NCI-H2107 (cell line): ENCODE results near the gene CHD6.
"Not testable (repeated sequence)": the region's sequence is repeated elsewhere in the genome, so short reads cannot be mapped to it uniquely, and the experiment has no call there.

Experiments used
- DNase-seq: peaks from one replicate; lab custom pipeline; 2025; lab: John Stamatoyannopoulos, UW

The CHD6 gene

DNA sequence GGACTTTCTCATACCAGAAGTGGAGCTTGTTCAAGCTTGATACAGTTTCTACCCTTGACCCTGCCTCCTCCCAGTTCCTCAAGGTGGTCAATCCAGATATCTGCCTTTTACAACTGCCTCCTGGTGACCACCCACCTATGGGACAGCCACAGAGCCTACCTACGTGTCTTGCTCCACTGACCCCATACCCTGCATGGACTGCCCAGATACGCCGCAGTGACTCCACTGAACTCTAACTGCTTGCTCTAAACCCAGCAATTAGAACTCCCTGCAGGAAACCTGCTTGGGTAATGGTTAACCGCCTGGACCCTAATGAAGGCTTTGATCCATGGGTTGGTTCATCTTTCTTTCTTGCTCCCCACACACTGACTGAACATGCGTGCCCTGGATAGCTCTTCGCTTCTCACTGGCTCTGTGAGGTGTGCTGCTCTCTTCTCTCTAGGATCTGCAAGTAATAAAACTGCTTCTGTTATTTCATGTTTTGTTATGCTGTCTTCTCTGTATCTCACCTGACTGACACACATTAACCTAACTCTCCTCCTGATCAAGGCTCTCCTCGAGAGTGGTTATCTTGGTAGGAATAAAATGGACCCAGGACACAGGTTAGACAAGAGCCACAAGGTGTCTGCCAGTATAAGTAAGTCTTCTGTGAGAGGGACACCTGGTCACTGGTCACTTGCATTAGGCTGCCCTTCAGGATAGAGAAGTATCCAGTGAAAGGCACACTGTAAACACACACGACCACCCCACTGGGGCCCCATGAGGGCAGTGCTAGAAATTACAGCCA lies 79.2 kb downstream of the CHD6 start:
- no peak for DNase-seq

- no peak for DNase-seq
Measured at GRCh38 chr20:41537865-41538264, 80.3 kb downstream of the CHD6 start.

GRCh38 chr20:41535551-41535950 lies 82.6 kb downstream of the CHD6 start:
- not testable (repeated sequence) for DNase-seq

- DNase-seq, result no peak
Measured at GRCh38 chr20:41534842-41535241, 83.3 kb downstream of the CHD6 start.

DNA sequence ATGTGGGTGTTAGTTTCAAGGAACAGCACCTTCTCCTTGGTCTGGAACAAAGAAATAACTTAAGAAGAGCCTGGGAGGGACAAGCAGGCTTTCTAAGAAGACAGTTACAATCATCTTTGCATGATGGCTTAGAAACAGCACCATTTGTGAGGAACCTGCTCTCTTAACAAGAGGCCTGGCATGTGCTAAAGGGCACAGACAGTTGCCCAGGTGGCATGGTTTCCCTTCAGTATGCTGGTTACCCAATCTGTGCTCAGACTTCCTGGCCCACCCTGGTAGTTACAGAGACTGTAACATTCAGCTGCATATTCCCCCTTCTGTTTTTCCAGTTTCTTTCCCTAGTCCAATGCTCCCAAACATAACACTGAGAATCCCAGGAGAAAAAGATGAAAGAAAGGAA lies 84.0 kb downstream of the CHD6 start:
- no peak for DNase-seq

GRCh38 chr20:41533537-41534136 lies 84.5 kb downstream of the CHD6 start:
- no peak for DNase-seq

GRCh38 chr20:41532935-41533334 lies 85.2 kb downstream of the CHD6 start:
- no peak for DNase-seq

- no peak for DNase-seq
Measured at GRCh38 chr20:41531518-41532275, 86.5 kb downstream of the CHD6 start.

- DNase-seq, result no peak
Measured at GRCh38 chr20:41530923-41531322, 87.3 kb downstream of the CHD6 start.

GRCh38 chr20:41526327-41526726 lies 91.8 kb downstream of the CHD6 start:
- no peak for DNase-seq

DNA sequence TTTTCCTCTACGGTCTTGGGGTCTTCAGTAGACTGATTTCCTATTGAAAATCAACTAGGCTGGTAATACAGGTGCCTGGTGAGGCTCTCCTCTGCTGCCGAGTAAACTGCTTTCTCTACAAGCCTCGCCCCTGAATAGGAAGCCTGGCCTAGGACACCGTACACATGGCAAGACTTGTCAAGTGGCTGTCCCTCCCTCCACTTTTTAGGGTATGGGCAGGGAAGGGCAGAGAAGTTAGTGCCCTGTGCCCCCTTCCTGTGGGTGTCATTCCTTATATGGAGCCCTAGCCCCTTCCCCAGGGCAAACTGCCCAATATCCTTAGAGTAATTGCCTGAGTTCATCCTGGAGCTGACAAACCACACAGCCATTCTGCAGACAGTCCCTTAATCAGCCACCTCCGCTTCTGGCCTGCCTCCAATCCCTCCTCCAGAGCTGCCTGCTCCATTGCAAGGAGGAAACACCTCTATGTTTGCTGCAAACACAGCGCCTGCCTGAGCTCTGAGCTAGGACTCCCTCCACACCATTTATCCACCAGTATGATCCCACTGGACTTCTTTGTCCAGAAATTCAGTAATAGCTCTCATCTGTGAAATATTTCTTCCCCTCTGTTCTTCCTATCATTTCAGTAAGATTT lies 93.1 kb downstream of the CHD6 start:
- DNase-seq, result no peak

DNA sequence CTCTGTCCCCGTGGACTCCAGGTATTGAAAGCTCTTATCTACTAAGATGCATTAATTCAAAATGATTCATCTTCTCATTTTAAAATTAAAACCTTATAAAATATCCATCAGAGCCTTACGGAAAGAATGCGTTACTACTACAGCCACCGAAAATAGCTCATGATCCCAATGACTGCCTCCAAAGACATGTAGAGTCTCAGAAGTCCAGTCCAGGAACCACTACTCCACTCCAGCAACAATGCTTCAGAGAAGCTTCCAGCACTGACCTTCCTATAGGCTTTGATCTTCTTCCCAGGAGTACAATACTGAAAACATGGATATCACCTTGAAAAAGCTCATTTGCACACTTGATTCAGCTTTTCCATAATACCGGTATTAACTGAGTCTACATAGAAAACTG lies 94.3 kb downstream of the CHD6 start:
- DNase-seq, result no peak

DNA sequence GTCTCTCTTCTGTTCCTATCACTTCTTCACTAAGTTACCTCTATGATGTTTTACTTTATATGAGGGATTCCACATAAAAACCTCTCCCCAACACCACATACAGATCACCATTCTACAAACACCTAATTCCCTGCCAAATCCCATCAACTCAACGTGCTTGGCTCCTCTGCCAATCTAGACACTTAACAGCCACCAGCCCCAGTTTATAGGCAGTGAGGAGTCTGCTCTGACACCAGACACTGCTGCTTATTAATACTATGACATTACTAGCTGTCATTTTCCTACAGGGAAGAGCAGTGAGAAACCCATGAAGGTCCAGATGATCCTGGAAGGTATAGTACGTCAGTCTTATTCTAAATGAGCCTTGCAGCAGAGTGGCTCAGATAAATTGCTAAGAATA lies 104.3 kb downstream of the CHD6 start:
- no peak for DNase-seq

DNA sequence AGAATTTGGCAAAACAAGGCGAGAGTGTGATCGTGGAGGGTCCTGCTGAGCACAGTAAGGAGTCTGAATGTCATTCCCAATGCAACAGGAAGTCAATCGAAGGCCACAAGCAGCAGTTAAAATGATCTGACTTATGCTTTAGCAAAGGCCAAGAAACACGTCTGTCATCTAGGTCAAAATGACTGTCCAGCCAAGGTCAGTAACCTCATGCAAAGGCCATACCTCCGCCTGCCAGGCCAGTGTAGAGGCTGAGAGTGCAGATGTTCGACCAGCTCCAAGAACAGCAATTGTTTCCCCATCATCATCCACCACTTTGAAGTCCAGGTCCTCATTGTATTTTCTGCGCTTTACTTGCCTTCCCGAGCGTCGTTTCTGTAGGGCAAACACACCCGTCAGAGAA lies 105.6 kb downstream of the CHD6 start:
- DNase-seq, result no peak

DNA sequence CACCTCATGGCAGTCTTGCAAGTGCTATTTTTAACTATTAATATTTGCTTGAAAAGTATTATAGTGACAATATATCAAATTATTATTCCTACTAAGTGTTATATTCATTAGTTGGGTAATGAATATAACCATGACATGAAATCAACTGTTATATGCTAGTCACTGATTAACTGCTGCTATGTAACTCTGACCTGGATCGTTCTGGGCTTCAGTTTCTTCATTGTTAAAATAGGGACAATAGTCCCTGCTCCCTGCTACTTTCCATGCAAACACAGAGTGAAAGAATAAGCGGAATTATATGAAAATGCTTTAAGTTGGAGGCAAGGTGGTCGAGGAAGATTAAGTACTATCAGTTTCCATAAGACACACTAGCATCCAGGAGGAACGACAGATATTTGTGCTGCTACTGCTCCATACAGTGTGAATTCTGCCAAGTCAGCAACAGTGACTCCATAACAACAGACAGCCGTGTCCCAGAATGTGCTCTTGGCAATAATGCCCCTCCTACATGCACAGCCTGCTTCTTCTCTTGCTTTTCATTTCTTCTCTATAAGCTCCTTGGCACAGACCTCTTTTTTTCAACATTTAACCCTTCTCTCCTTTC lies 107.2 kb downstream of the CHD6 start:
- no peak for DNase-seq

DNA sequence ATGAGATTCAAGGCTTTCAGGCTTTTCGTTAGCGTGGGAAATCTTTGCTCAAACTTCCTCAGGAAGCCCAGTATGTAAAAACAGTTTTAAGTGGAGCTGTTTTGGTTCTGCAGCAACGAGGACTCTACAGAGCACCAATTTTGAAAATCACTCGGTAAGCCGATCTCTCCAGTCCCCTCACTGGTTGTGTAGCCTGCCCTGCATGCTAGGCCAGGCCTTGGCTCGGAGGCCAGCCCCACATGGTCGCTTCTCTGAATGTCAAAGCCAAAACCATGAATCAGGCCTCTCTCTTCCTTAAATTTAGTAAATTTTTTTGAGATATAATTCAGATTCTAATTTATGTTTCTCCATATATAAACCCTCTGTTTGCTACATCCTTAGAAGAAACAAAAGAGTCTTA lies 108.0 kb downstream of the CHD6 start:
- no peak for DNase-seq

GRCh38 chr20:41509316-41510200 lies 108.6 kb downstream of the CHD6 start:
- DNase-seq, result no peak

GRCh38 chr20:41508335-41508734 lies 109.8 kb downstream of the CHD6 start:
- DNase-seq, result no peak

- no peak for DNase-seq
Measured at GRCh38 chr20:41507851-41508250, 110.3 kb downstream of the CHD6 start.

GRCh38 chr20:41507436-41507835 lies 110.7 kb downstream of the CHD6 start:
- DNase-seq, result no peak
